ENCODE measurements around the gene HOXB13.
A peak's percentile ranks its signal among the peaks of the same experiment; 100 is the strongest.

Gene HOXB13

GRCh38 chr17:48751172-48751571, 22.6 kb upstream of the HOXB13 start:
- Histone ChIP-seq H4K91ac (ENCODE audit: low read depth, low read length) (no peak overlapping the region), H3K79me2 (ENCODE audit: control insufficient read depth, insufficient read depth, low read length, poor library complexity) (no peaks in the 10 kb centered on the region), H2BK120ac (ENCODE audit: insufficient read depth, low read length, poor library complexity) (no peak overlapping the region), H3K18ac (ENCODE audit: low read length) (no peak overlapping the region), H2AFZ (ENCODE audit: insufficient read depth, low read length, poor library complexity) (no peak overlapping the region), H3K79me1 (ENCODE audit: low read length) (no peaks in the 10 kb centered on the region), H4K8ac (ENCODE audit: low read depth, low read length) (no peak overlapping the region), H3K9ac (ENCODE audit: low read length) (no peak overlapping the region), H2AK5ac (ENCODE audit: low read length) (no peak overlapping the region), H3K4me3 (ENCODE audit: low read depth, low read length) (no peak overlapping the region), H3K14ac (ENCODE audit: low read length) (no peak overlapping the region), H2BK5ac (ENCODE audit: low read depth, low read length, poor library complexity) (no peak overlapping the region), H3K27ac (ENCODE audit: low read depth, low read length) (no peak overlapping the region), H3K36me3 (ENCODE audit: control insufficient read depth in 1 of 2, insufficient read depth in 2 of 2, low read length in 2 of 2) (no peaks in the 10 kb centered on the region), H3K4me1 (ENCODE audit: control insufficient read depth in 1 of 2, insufficient read depth in 2 of 2, low read length in 2 of 2) (peaks cover 0 to 2% of the 10 kb centered on the region in 2 experiments), H3K4ac (ENCODE audit: low read depth, low read length) (no peak overlapping the region), H3K23ac (ENCODE audit: low read length) (no peak overlapping the region), H2BK12ac (ENCODE audit: low read length) (no peak overlapping the region), H4K12ac (ENCODE audit: low read depth, low read length) (no peak overlapping the region), H3K4me2 (ENCODE audit: low read length) (no peak overlapping the region), H3K9me3 (ENCODE audit: insufficient read depth, low read depth, low read length) (peaks cover 7% of the 10 kb centered on the region), H3K27me3 (ENCODE audit: insufficient read depth, low read length) (peaks cover 83% of the 10 kb centered on the region)
- no peak for DNase-seq
- no CpG with 5 or more reads among the region's 3 CpGs for WGBS (ENCODE audit: extremely low coverage, insufficient coverage, insufficient read length)

GRCh38 chr17:48749621-48750553, 21.3 kb upstream of the HOXB13 start:
- H3K79me2 ChIP-seq (ENCODE audit: control insufficient read depth, insufficient read depth, low read length, poor library complexity) = no peaks in the 10 kb centered on the region
- no peak overlapping the region for H3K4me3 ChIP-seq (ENCODE audit: low read depth, low read length)
- H2BK5ac ChIP-seq (ENCODE audit: low read depth, low read length, poor library complexity) = no peak overlapping the region
- no peak overlapping the region for H3K4me2 ChIP-seq (ENCODE audit: low read length)
- H3K27me3 ChIP-seq (ENCODE audit: insufficient read depth, low read length) = peaks cover 81% of the 10 kb centered on the region
- no peak overlapping the region for H3K23ac ChIP-seq (ENCODE audit: low read length)
- H3K18ac ChIP-seq (ENCODE audit: low read length) = no peak overlapping the region
- H3K14ac ChIP-seq (ENCODE audit: low read length) = no peak overlapping the region
- H3K9ac ChIP-seq (ENCODE audit: low read length) = no peak overlapping the region
- H3K36me3 ChIP-seq (ENCODE audit: control insufficient read depth in 1 of 2, insufficient read depth in 2 of 2, low read length in 2 of 2) = no peaks in the 10 kb centered on the region
- no peak overlapping the region for H2BK12ac ChIP-seq (ENCODE audit: low read length)
- no peak overlapping the region for H4K12ac ChIP-seq (ENCODE audit: low read depth, low read length)
- H3K9me3 ChIP-seq (ENCODE audit: insufficient read depth, low read depth, low read length) = peaks cover 7% of the 10 kb centered on the region
- H2AFZ ChIP-seq (ENCODE audit: insufficient read depth, low read length, poor library complexity) = no peak overlapping the region
- H4K91ac ChIP-seq (ENCODE audit: low read depth, low read length) = no peak overlapping the region
- no peak overlapping the region for H3K27ac ChIP-seq (ENCODE audit: low read depth, low read length)
- no CpG with 5 or more reads among the region's 32 CpGs for WGBS (ENCODE audit: extremely low coverage, insufficient coverage, insufficient read length)
- DNase-seq = no peak
- H4K8ac ChIP-seq (ENCODE audit: low read depth, low read length) = no peak overlapping the region
- no peak overlapping the region for H2BK120ac ChIP-seq (ENCODE audit: insufficient read depth, low read length, poor library complexity)
- H2AK5ac ChIP-seq (ENCODE audit: low read length) = no peak overlapping the region
- H3K79me1 ChIP-seq (ENCODE audit: low read length) = no peaks in the 10 kb centered on the region
- peaks cover 0 to under 1% of the 10 kb centered on the region in 2 experiments for H3K4me1 ChIP-seq (ENCODE audit: control insufficient read depth in 1 of 2, insufficient read depth in 2 of 2, low read length in 2 of 2)
- no peak overlapping the region for H3K4ac ChIP-seq (ENCODE audit: low read depth, low read length)

GRCh38 chr17:48748718-48749566, 20.4 kb upstream of the HOXB13 start:
- WGBS (ENCODE audit: extremely low coverage, insufficient coverage, insufficient read length) = no CpG with 5 or more reads among the region's 16 CpGs
- Histone ChIP-seq H3K9me3 (ENCODE audit: insufficient read depth, low read depth, low read length) (peaks cover 7% of the 10 kb centered on the region), H3K79me1 (ENCODE audit: low read length) (no peaks in the 10 kb centered on the region), H3K27ac (ENCODE audit: low read depth, low read length) (no peak overlapping the region), H3K4me2 (ENCODE audit: low read length) (no peak overlapping the region), H3K79me2 (ENCODE audit: control insufficient read depth, insufficient read depth, low read length, poor library complexity) (no peaks in the 10 kb centered on the region), H3K4me1 (ENCODE audit: control insufficient read depth in 1 of 2, insufficient read depth in 2 of 2, low read length in 2 of 2) (no peaks in the 10 kb centered on the region), H3K27me3 (ENCODE audit: insufficient read depth, low read length) (peaks cover 73% of the 10 kb centered on the region), H3K23ac (ENCODE audit: low read length) (no peak overlapping the region), H4K12ac (ENCODE audit: low read depth, low read length) (no peak overlapping the region), H4K91ac (ENCODE audit: low read depth, low read length) (no peak overlapping the region), H2BK5ac (ENCODE audit: low read depth, low read length, poor library complexity) (no peak overlapping the region), H3K36me3 (ENCODE audit: control insufficient read depth in 1 of 2, insufficient read depth in 2 of 2, low read length in 2 of 2) (no peaks in the 10 kb centered on the region), H2AK5ac (ENCODE audit: low read length) (no peak overlapping the region), H3K18ac (ENCODE audit: low read length) (no peak overlapping the region), H4K8ac (ENCODE audit: low read depth, low read length) (no peak overlapping the region), H3K9ac (ENCODE audit: low read length) (no peak overlapping the region), H3K4me3 (ENCODE audit: low read depth, low read length) (no peak overlapping the region), H2AFZ (ENCODE audit: insufficient read depth, low read length, poor library complexity) (no peak overlapping the region), H2BK12ac (ENCODE audit: low read length) (no peak overlapping the region), H3K4ac (ENCODE audit: low read depth, low read length) (no peak overlapping the region), H3K14ac (ENCODE audit: low read length) (no peak overlapping the region), H2BK120ac (ENCODE audit: insufficient read depth, low read length, poor library complexity) (no peak overlapping the region)
- DNase-seq = no peak

- no CpG with 5 or more reads among the region's 53 CpGs for WGBS (ENCODE audit: extremely low coverage, insufficient coverage, insufficient read length)
- H2BK120ac ChIP-seq (ENCODE audit: insufficient read depth, low read length, poor library complexity) = no peak overlapping the region
- H3K79me1 ChIP-seq (ENCODE audit: low read length) = no peaks in the 10 kb centered on the region
Observed at GRCh38 chr17:48747445-48748363, 19.2 kb upstream of the HOXB13 start.

More at GRCh38 chr17:48747445-48748363, 19.2 kb upstream of the HOXB13 start:
- Histone ChIP-seq H2AFZ (ENCODE audit: insufficient read depth, low read length, poor library complexity) (peak overlapping the region; percentile 47), H2AK5ac (ENCODE audit: low read length) (no peak overlapping the region), H3K4ac (ENCODE audit: low read depth, low read length) (no peak overlapping the region), H3K27me3 (ENCODE audit: insufficient read depth, low read length) (peaks cover 72% of the 10 kb centered on the region), H2BK5ac (ENCODE audit: low read depth, low read length, poor library complexity) (no peak overlapping the region), H4K8ac (ENCODE audit: low read depth, low read length) (no peak overlapping the region), H3K14ac (ENCODE audit: low read length) (no peak overlapping the region), H3K4me3 (ENCODE audit: low read depth, low read length) (no peak overlapping the region), H3K27ac (ENCODE audit: low read depth, low read length) (no peak overlapping the region), H3K36me3 (ENCODE audit: control insufficient read depth in 1 of 2, insufficient read depth in 2 of 2, low read length in 2 of 2) (no peaks in the 10 kb centered on the region), H3K23ac (ENCODE audit: low read length) (no peak overlapping the region), H2BK12ac (ENCODE audit: low read length) (no peak overlapping the region), H3K4me2 (ENCODE audit: low read length) (no peak overlapping the region), H3K18ac (ENCODE audit: low read length) (no peak overlapping the region), H3K9me3 (ENCODE audit: insufficient read depth, low read depth, low read length) (peaks cover 7% of the 10 kb centered on the region), H3K4me1 (ENCODE audit: control insufficient read depth in 1 of 2, insufficient read depth in 2 of 2, low read length in 2 of 2) (no peaks in the 10 kb centered on the region), H4K12ac (ENCODE audit: low read depth, low read length) (no peak overlapping the region), H3K9ac (ENCODE audit: low read length) (no peak overlapping the region), H3K79me2 (ENCODE audit: control insufficient read depth, insufficient read depth, low read length, poor library complexity) (no peaks in the 10 kb centered on the region), H4K91ac (ENCODE audit: low read depth, low read length) (no peak overlapping the region)
- no peak for DNase-seq
